Measurements from ENCODE around the gene IFT80. TPM values are rescaled to one million over a fixed set of nuclear protein-coding genes. Genes with fewer than 3 reads are reported as not detected.

Gene IFT80
- total RNA-seq, 1 experiment from 2014 or later = 26.9 TPM

DNA sequence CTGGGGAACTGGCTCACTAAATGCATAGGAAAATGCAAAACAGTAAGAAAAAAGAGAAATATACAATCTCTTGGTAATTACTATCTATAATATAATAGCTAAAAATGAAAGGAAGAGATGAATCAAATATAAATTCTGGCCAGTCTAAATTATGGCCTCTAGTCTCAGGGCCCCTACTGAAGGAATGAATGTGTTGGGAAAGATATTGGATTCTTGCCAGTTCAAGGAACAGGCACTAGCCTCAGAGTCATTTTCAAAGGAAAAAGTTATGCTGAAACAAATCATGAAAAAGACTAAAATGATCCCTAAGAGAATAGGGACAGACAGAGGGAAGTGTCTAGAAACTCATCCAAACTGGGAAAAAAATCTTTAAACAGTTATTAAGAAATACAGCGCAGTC, 111.4 kb downstream of the IFT80 start:
- Mint-ChIP-seq H3K4me3 (no peak overlapping the region), H3K9me3 (no peaks in the 10 kb centered on the region), H3K27ac (no peak overlapping the region), H3K4me1 (no peaks in the 10 kb centered on the region), H3K27me3 (ENCODE audit: low read depth) (no peaks in the 10 kb centered on the region), H3K36me3 (peaks cover 2% of the 10 kb centered on the region; the same call in 1 of the 2 replicates)
- ChIA-PET POLR2A (no interaction called here), CTCF (no interaction called here)
- ATAC-seq (no peak), DNase-seq (ENCODE audit: low spot score) (no peak)
- TF ChIP-seq NR3C1 (CRISPR knock-in tag; conservative IDR thresholded peaks at IDR 0.05; ENCODE audit: low read depth) (no peak), ZNF396 (CRISPR knock-in tag; IDR thresholded peaks at IDR 0.05; ENCODE audit: borderline replicate concordance) (no peak), GTF2I (CRISPR knock-in tag; conservative IDR thresholded peaks at IDR 0.05) (no peak), E2F1 (CRISPR knock-in tag; IDR thresholded peaks at IDR 0.05) (no peak), CDX4 (CRISPR knock-in tag; IDR thresholded peaks at IDR 0.05; ENCODE audit: borderline replicate concordance) (no peak), ZBTB43 (CRISPR knock-in tag; IDR thresholded peaks at IDR 0.05) (no peak), HMGA2 (CRISPR knock-in tag; IDR thresholded peaks at IDR 0.05) (no peak)
- TF ChIP-seq, protein P1, sequence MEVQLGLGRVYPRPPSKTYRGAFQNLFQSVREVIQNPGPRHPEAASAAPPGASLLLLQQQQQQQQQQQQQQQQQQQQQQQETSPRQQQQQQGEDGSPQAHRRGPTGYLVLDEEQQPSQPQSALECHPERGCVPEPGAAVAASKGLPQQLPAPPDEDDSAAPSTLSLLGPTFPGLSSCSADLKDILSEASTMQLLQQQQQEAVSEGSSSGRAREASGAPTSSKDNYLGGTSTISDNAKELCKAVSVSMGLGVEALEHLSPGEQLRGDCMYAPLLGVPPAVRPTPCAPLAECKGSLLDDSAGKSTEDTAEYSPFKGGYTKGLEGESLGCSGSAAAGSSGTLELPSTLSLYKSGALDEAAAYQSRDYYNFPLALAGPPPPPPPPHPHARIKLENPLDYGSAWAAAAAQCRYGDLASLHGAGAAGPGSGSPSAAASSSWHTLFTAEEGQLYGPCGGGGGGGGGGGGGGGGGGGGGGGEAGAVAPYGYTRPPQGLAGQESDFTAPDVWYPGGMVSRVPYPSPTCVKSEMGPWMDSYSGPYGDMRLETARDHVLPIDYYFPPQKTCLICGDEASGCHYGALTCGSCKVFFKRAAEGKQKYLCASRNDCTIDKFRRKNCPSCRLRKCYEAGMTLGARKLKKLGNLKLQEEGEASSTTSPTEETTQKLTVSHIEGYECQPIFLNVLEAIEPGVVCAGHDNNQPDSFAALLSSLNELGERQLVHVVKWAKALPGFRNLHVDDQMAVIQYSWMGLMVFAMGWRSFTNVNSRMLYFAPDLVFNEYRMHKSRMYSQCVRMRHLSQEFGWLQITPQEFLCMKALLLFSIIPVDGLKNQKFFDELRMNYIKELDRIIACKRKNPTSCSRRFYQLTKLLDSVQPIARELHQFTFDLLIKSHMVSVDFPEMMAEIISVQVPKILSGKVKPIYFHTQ (CRISPR knock-in tag; IDR thresholded peaks at IDR 0.05) = no peak
- TF ChIP-seq, protein P2, sequence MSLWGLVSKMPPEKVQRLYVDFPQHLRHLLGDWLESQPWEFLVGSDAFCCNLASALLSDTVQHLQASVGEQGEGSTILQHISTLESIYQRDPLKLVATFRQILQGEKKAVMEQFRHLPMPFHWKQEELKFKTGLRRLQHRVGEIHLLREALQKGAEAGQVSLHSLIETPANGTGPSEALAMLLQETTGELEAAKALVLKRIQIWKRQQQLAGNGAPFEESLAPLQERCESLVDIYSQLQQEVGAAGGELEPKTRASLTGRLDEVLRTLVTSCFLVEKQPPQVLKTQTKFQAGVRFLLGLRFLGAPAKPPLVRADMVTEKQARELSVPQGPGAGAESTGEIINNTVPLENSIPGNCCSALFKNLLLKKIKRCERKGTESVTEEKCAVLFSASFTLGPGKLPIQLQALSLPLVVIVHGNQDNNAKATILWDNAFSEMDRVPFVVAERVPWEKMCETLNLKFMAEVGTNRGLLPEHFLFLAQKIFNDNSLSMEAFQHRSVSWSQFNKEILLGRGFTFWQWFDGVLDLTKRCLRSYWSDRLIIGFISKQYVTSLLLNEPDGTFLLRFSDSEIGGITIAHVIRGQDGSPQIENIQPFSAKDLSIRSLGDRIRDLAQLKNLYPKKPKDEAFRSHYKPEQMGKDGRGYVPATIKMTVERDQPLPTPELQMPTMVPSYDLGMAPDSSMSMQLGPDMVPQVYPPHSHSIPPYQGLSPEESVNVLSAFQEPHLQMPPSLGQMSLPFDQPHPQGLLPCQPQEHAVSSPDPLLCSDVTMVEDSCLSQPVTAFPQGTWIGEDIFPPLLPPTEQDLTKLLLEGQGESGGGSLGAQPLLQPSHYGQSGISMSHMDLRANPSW (CRISPR knock-in tag; conservative IDR thresholded peaks at IDR 0.05; ENCODE audit: low read depth) = no peak
- TF ChIP-seq, protein P3, sequence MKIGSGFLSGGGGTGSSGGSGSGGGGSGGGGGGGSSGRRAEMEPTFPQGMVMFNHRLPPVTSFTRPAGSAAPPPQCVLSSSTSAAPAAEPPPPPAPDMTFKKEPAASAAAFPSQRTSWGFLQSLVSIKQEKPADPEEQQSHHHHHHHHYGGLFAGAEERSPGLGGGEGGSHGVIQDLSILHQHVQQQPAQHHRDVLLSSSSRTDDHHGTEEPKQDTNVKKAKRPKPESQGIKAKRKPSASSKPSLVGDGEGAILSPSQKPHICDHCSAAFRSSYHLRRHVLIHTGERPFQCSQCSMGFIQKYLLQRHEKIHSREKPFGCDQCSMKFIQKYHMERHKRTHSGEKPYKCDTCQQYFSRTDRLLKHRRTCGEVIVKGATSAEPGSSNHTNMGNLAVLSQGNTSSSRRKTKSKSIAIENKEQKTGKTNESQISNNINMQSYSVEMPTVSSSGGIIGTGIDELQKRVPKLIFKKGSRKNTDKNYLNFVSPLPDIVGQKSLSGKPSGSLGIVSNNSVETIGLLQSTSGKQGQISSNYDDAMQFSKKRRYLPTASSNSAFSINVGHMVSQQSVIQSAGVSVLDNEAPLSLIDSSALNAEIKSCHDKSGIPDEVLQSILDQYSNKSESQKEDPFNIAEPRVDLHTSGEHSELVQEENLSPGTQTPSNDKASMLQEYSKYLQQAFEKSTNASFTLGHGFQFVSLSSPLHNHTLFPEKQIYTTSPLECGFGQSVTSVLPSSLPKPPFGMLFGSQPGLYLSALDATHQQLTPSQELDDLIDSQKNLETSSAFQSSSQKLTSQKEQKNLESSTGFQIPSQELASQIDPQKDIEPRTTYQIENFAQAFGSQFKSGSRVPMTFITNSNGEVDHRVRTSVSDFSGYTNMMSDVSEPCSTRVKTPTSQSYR (CRISPR knock-in tag; IDR thresholded peaks at IDR 0.05) = no peak

- DNase-seq (ENCODE audit: low spot score) = no peak
- Mint-ChIP-seq H3K4me1 (peaks cover 3% of the 10 kb centered on the region), H3K9me3 (no peaks in the 10 kb centered on the region), H3K27me3 (ENCODE audit: low read depth) (no peaks in the 10 kb centered on the region), H3K27ac (no peak overlapping the region), H3K36me3 (no peaks in the 10 kb centered on the region), H3K4me3 (no peak overlapping the region)
- POLR2A ChIA-PET = no interaction called here
- no peak for TF ChIP-seq EMX1 (CRISPR knock-in tag; IDR thresholded peaks at IDR 0.05)
- no peak for TF ChIP-seq USF2 (CRISPR knock-in tag; IDR thresholded peaks at IDR 0.05)
- no peak for TF ChIP-seq MLX (CRISPR knock-in tag; IDR thresholded peaks at IDR 0.05)
- no peak for TF ChIP-seq JAZF1 (CRISPR knock-in tag; IDR thresholded peaks at IDR 0.05)
- TF ChIP-seq, protein P4, sequence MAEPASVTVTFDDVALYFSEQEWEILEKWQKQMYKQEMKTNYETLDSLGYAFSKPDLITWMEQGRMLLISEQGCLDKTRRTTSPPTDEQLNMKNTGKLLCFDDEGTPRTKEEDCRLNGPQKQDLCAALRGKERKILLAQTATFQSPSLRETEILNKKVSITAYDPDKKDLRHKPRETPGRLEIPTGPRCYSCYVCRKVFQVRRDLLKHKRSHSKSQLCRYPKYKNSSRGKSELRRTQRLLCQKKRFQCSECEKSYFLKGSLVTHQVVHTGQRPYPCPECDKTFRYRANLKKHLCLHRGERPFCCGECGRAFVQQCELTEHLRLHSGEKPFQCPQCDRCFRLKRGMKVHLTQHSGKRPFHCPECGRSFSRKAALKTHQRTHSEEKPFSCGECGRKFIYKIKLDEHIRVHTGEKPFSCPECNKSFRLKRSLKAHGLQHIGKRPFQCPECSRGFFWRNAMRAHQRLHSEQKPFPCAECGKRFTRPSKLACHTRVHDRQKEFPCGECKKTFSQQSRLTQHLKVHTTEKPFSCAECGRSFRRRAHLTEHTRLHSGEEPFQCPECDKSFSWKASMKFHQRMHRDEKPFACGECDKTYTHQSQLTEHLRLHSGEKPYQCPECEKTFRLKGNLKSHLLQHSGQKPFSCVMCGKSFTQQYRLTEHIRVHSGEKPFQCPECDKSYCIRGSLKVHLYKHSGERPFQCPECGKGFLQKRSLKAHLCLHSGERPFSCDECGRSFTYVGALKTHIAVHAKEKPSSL (CRISPR knock-in tag; conservative IDR thresholded peaks at IDR 0.05) = no peak
- TF ChIP-seq ZNF423 (CRISPR knock-in tag; IDR thresholded peaks at IDR 0.05) = no peak
- TF ChIP-seq ZSCAN18 (CRISPR knock-in tag; IDR thresholded peaks at IDR 0.05) = no peak
- ATAC-seq = no peak
- CTCF ChIA-PET = no interaction called here
Measured at GRCh38 chr3:160286231-160286630, 112.8 kb downstream of the IFT80 start.

Measured in WTC11 (cell line).